Measurements from ENCODE around the gene ACBD7.

The ACBD7 gene

GRCh38 chr10:15088428-15089261, at the start of gene ACBD7:
ACBD7 (minus strand) TSS chr10:15088776; CDS start chr10:15088728, 48 bp downstream.
- peak; percentile 55 to 58 for DNase-seq

GRCh38 chr10:15137636-15138035, 49.1 kb upstream of the ACBD7 start:
- DNase-seq: no peak

- DNase-seq: no peak
Observed at GRCh38 chr10:15137036-15137359, 48.4 kb upstream of the ACBD7 start.

GRCh38 chr10:15136129-15137035, 47.8 kb upstream of the ACBD7 start:
- no peak for DNase-seq

GRCh38 chr10:15131330-15131729, 42.8 kb upstream of the ACBD7 start:
- no peak for DNase-seq

- DNase-seq: no peak
Observed at GRCh38 chr10:15124908-15125307, 36.3 kb upstream of the ACBD7 start.

- DNase-seq: no peak
Observed at GRCh38 chr10:15124190-15124589, 35.6 kb upstream of the ACBD7 start.

- DNase-seq: no peak
Observed at GRCh38 chr10:15123749-15124184, 35.2 kb upstream of the ACBD7 start.

- DNase-seq: no peak
Observed at GRCh38 chr10:15122477-15123030, 34.0 kb upstream of the ACBD7 start.

- no peak for DNase-seq
Observed at GRCh38 chr10:15121707-15122106, 33.1 kb upstream of the ACBD7 start.

GRCh38 chr10:15120523-15120922, 31.9 kb upstream of the ACBD7 start:
- no peak for DNase-seq

GRCh38 chr10:15118615-15119014, 30.0 kb upstream of the ACBD7 start:
- DNase-seq: no peak

- no peak for DNase-seq
Observed at GRCh38 chr10:15116225-15116624, 27.6 kb upstream of the ACBD7 start.

GRCh38 chr10:15113766-15114165, 25.2 kb upstream of the ACBD7 start:
- no peak for DNase-seq

- DNase-seq: no peak
Observed at GRCh38 chr10:15112657-15113056, 24.1 kb upstream of the ACBD7 start.

GRCh38 chr10:15106352-15107013, 17.9 kb upstream of the ACBD7 start:
- peak in 1 of 2 experiments; percentile 18 for DNase-seq

- DNase-seq: no peak
Observed at GRCh38 chr10:15103513-15103912, 14.9 kb upstream of the ACBD7 start.

GRCh38 chr10:15099886-15100285, 11.3 kb upstream of the ACBD7 start:
- DNase-seq: no peak

GRCh38 chr10:15097011-15097812, 8.6 kb upstream of the ACBD7 start, which contains the start of gene RPP38:
RPP38 (plus strand) TSS chr10:15097355; CDS start chr10:15103315, 5,960 bp downstream.
- peak; percentile 60 to 79 for DNase-seq

- DNase-seq: no peak
Observed at GRCh38 chr10:15096661-15097010, 8.1 kb upstream of the ACBD7 start.

- no peak for DNase-seq
Observed at GRCh38 chr10:15092855-15093408, 4.4 kb upstream of the ACBD7 start.

GRCh38 chr10:15091418-15091817, 2.8 kb upstream of the ACBD7 start:
- no peak for DNase-seq
